ENCODE data around the gene DPP7.

DNA sequence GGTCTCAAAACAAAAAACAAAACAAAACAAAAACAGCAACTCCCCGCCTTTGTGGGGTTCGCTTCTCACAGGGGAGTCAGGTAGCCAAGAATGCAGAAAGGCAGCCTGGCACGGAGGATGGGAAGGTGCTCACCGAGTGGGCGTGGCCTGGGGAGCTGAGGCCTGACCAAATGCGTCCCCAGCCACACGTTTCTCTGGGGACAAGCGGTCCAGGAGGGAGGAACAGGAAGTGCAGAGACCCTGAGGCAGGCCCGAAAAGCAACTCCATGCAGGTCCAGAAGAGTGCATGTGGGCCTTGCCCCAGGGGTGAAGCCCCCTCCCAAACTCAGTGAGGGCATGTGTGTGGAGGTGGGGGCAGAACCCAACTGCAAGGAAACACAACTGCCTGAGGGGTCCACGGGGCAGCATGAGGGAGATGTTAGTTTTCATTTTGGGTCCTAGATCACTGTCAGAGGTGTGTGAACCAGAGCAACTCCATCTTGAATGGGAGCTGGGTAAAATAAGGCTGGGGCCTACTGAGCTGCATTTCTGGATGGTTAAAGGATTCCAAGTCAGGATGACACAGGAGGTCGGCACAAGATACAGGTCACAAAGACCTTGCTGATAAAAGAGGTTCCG, 39.8 kb downstream of the DPP7 start:
- TF ChIP-seq, protein P1, sequence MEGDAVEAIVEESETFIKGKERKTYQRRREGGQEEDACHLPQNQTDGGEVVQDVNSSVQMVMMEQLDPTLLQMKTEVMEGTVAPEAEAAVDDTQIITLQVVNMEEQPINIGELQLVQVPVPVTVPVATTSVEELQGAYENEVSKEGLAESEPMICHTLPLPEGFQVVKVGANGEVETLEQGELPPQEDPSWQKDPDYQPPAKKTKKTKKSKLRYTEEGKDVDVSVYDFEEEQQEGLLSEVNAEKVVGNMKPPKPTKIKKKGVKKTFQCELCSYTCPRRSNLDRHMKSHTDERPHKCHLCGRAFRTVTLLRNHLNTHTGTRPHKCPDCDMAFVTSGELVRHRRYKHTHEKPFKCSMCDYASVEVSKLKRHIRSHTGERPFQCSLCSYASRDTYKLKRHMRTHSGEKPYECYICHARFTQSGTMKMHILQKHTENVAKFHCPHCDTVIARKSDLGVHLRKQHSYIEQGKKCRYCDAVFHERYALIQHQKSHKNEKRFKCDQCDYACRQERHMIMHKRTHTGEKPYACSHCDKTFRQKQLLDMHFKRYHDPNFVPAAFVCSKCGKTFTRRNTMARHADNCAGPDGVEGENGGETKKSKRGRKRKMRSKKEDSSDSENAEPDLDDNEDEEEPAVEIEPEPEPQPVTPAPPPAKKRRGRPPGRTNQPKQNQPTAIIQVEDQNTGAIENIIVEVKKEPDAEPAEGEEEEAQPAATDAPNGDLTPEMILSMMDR (IDR thresholded peaks at IDR 0.05; ENCODE audit: insufficient read depth, low read length): no peak
- TF ChIP-seq POLR2AphosphoS5 (IDR thresholded peaks at IDR 0.05; ENCODE audit: low read depth): no peak
- TF ChIP-seq SPI1 (IDR thresholded peaks at IDR 0.05; ENCODE audit: borderline replicate concordance, low read depth): no peak
- TF ChIP-seq GABPA (IDR thresholded peaks at IDR 0.05; ENCODE audit: low read depth): no peak

Measured in HL-60 (cell line).